NK-92 (cell line): ENCODE measurements around the gene SSR1.

Experiments
- DNase-seq: peaks from one replicate; lab custom pipeline; 2025; ENCODE audit not compliant: unreplicated experiment; lab: John Stamatoyannopoulos, UW

SSR1 gene

DNA sequence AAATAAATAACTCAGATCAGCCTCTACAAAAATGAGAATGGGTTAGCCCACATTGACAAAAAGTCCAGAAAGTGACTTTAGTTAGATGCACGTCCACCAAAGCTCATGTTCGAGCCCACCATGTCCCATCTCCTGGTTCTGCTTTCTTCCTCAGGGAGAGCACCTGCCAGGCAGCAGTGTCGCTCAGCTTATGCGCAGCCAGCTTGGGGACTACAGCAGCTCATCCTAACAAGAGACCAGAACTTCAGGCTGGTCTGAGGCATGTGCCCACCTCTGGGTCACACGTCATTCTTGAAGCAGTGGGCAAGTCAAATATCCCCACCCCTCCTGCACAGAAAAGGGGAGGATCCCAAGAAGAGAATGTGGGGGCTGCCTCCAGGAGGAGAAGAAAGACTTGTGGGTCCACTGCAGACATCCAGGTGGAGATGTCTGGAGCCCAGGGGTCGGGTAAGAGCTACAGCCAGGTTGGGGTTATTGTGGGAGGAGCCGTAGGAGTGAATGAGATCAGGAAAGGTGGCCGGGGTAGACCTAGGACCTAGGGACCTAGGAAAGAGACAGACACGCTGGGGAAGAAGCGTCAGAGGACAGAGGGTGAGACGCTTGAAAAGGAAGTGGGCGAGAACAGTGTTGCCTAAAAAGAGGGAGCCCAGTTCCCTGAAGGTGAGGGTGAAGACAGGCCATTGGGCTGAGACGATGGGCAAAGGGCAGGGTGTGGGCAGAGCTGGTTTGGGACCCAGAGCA, 52.5 kb downstream of the SSR1 start:
- no peak for DNase-seq

DNA sequence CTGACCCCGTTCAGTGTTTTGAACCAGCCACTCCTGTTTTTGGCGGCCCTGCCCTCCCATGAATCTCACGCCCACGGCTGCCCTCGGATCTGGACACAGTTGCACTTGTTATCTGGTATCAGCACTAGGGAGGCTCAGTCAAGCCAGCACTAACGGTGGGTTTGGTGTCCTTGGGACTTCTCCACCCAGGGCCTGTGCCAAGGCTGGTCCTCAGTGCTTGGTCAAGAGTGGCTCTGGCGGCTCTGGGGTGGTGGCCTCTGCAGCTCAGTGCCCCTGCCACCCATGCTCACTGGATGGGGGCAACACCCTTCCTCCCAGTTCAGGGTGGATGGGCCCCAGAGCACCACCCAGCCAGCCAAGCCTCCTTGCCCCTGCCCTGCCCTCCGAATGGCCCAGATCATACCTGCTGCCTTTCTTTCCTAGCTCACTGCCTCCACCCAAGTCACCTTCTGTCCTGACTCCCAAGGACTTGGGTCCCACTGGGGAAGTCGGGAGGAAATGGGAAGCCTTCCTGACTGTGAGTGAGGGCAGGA, 54.7 kb downstream of the SSR1 start:
- no peak for DNase-seq

DNA sequence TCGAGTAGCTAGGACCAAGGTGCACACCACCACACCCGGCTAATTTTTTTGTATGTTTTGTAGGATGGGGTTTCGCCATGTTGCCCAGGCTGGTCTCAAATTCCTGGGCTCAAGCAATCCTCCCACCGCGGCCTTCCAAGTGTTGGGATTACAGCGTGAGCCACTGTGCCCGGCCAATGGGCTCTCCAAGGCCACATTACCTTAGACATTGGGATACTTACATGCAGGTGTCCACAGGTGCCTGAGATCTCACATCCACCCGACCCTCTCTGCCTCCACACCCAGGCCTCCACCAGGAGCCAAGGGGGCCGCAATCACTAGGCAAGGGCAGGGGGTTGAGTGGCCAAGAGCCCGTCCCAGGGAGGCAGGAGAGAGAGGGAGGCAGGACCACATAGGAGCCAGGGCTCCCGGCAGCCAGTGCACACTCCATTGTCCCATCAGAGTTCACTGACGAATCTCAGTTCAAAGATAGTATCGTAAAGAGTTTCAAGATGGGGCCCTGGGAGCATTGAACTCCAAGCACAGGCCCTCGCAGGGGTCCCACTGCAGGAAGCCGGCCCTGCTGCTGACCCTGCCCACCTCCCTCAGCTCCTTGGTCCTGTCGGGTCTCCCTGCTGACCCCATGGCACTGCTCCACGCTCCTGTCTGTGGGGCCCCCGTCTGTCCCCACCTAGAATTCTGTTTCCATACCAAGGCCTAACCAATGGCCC, 55.3 kb downstream of the SSR1 start:
- no peak for DNase-seq

DNA sequence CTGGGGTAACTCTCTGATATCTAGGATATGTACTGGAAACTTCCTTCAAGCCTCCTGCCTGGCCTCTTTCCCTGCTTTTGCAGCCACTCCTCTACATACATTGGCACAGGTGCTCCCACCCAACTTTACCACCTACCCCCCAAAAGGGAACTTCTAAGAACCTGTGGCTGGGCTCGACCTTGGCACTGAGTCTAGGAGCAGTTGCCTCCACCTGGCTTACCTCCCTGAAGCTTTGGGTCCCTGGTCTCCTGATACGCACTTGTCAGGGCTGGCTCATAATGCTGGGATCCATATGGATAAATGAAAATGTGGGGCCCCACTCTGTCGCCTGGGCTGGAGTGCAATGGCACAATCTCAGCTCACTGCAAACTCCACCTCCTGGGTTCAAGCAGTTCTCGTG, 56.2 kb downstream of the SSR1 start:
- no peak for DNase-seq

DNA sequence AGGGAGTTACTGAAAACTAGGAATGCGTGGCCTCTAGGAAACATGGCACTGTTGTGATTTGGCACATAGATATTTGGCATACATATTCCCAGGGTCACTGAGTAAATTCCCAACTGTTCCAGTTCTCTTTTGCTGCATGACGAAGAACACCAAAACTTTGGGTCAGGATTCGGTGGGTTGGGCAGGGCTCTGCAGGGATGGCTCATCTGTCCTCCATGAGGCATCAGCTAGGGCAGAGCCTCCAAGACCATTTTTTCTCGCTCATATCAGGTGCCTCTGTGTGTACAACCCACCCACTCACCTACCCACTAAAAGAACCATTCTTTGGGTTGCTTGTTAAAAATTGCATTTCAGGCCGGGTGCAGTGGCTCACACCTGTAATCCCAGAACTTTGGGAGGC, 57.1 kb downstream of the SSR1 start:
- no peak for DNase-seq

DNA sequence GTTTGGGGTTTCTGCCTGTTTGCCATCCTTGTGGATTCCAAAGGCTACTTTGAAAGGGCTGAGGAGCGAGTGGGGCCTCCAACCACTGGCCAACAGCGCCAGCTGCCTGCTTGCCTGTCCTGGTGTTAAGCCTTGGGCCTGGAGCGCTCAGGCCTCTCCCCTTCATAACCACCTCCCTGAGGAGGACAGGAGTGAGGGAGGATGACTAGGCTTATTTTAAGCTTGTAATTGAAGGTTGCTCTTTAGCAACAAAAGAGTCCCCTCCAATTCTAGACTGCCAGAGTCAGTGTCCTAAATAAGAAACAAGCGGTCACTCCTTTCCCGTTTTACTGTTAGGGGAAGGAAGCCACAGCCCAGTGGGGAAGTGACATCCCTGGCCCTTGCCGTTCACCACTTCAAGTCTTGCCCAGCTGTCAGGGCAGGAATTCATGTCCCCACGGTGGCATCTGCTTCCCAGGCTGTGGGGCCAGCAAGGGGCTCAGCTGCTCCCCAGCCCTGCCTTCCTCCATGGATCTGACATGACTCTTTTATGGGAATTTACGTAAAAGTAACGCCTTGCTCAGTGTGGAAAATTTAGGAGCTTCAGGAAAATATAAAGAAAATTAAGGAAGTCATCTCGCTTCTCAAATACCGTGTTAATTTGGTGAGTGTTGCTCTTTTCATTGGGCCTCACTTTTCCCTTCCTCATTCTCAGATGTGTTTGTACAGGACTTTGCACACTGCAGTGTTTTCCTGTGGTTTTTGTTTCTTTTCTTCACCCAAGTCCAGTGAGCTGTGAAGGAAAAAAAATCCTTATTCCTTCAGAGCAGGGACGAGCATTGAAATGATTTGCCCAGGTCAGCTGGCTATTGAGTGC, 57.8 kb downstream of the SSR1 start:
- DNase-seq, result no peak

DNA sequence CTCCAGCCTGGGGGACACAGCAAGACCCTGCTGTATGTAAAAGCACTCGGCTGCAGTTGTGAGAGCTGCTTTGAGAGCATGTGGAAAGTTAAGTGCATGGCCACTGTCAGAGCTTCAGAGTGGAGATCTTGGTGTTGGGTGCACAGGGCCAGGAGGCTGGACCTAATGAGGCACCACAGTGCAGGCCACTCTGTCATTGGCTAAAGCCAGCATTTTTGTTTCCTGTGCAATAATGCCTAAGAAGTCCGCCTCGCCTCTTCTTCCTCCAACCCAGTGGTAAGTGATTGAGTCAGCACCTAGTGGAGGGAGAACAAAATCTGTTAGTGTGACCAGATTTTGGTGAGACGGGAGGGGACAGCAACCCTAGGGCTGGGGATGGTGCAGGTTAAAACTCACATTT, 60.6 kb downstream of the SSR1 start:
- no peak for DNase-seq

DNA sequence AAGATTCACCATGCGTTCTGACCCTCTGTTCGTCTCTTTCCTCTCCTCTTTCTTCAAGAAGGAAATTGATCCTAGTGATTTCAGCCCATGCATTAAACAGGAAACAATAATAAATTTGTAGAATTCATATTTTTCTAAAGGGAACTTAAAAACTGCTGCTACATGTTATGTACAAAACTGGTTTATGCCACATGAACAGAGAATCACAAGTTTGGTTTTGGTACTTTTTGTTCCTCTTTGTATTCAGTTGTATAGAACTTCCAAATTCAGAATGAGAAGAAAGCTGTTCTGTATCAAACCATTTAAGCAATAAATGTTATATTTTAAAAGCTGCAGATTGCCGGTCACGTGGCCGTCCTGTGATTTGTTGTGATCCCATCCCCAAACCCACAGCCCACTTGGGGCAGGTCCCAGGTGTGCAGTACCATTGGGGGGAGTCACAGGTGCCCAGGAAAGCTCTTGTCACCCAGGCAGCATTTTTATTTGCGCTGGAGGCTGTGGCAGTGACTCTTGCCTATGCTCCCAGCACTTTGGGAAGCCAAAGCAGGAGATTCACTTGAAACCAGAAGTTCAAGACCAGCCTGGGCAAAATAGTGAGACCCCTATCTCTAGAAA, 61.2 kb downstream of the SSR1 start:
- no peak for DNase-seq

DNA sequence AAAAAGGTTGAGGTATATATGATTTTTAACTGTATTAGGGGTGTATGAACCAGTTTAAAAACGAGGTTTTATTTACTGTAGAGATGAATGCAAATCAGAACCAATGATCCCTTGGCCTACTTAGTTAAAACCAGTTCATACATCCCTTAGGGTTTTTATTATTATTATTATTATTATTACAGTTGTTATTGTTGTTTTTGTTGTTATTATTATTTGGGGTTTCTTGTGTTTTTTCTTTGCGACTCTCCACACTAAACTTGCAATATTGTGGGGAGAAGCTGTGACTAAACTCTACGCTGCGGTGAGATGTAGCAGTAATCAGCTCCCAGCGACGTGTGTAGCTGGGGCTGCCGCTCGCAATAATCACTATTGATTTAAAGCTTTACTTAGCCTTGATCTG, 62.2 kb downstream of the SSR1 start:
- no peak for DNase-seq

DNA sequence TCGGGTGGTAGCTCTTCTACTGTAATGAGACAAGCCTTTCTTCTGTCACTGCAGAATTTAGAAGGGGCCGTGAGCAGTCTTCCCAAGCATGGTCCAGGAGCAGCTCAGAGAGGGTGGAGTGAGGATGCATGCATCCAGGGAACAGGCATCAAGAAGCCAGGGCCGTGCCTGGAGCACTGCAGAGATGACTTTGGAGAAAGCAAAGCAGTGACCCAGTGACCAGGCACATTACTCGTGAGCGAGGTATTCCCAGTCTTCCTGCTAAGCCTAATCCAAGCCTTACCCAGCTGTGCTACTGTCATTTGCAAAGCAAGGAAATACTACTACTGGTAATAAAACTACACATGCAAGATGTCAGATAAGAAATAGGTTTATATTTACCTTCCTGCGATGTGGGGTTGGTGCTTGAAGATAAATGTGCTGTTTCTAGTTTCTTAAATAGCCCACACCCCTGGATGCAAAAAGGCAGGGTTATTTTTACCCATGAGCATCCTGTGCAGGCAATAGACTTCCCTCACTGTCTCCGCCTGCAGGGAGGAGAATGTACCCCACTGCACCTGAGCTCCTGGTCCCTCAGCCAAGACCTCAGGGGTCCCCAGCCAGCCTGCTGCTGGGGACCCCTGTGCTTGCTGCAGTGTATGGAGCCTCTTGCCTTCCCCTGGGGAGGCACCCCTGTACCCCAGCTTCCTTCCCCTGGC, 62.9 kb downstream of the SSR1 start:
- DNase-seq, result no peak

DNA sequence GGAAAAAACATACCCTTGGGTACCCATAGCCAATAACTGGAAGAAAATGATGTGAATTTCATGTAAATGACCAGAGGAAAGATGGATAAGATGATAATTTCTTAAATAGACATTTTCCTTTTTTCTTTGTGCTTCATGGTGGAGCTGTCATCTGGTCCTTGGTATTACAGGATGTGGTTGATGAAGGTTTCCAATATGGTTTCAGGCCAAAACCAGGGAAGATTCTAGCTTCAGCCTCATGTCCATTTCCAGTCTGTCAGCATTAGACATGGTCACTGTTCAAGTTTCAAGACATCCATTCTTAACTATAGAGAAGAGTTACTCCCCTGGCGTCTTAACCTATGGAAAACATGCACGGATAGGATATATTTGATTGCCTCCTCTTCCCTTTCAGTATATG, 63.6 kb downstream of the SSR1 start:
- no peak for DNase-seq

DNA sequence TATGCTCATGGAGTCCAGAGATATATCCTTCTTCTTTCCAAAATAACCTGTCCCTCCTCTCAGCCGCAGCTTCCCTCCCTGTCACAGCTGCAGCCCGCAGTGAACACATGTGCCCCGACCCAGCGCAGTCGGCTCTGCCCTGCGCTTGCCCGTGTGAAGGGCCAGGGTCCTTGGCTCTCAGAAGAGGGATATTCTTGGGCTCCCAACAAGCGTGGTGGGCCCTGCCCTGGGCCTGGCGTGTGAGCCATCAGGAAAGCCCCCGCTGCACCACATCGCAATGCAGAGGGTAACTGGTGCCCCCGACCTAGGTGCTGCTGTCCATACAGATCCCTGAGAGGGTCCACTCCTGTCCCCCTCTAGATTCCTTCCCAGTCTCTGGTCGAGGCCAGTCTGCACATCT, 65.2 kb downstream of the SSR1 start:
- no peak for DNase-seq

DNA sequence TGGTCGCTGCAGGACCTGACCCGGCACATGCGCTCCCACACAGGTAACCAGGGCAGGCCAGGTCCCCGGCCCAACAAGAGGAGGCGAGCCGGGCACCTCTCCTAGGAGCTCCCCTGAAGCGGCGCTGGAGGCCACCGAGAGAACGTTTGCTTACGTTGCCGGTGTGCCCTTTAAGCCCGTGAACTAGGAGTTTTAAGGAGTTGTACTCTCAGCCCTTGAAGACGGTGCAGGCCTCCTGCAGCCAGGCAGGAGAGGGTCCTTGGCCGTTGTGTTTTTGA, 65.9 kb downstream of the SSR1 start:
- DNase-seq, result no peak

DNA sequence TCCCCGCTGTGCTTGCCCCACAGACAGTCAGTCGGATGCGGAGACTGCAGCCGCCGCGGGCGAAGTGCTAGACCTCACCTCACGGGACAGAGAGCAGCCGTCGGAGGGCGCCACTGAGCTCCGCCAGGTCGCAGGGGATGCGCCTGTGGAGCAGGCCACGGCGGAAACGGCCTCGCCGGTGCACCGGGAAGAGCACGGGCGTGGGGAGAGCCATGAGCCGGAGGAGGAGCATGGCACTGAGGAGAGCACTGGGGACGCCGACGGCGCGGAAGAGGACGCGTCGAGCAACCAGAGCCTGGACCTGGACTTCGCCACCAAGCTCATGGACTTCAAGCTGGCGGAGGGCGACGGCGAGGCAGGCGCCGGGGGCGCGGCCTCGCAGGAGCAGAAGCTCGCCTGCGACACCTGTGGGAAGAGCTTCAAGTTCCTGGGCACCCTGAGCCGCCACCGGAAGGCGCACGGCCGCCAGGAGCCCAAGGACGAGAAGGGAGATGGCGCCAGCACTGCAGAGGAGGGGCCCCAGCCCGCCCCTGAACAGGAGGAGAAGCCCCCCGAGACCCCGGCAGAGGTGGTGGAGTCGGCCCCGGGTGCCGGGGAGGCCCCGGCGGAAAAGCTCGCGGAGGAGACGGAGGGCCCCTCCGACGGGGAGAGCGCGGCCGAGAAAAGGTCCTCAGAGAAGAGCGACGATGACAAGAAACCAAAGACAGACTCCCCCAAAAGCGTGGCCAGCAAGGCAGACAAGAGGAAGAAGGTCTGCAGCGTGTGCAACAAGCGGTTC, 66.4 kb downstream of the SSR1 start:
- DNase-seq, result no peak

DNA sequence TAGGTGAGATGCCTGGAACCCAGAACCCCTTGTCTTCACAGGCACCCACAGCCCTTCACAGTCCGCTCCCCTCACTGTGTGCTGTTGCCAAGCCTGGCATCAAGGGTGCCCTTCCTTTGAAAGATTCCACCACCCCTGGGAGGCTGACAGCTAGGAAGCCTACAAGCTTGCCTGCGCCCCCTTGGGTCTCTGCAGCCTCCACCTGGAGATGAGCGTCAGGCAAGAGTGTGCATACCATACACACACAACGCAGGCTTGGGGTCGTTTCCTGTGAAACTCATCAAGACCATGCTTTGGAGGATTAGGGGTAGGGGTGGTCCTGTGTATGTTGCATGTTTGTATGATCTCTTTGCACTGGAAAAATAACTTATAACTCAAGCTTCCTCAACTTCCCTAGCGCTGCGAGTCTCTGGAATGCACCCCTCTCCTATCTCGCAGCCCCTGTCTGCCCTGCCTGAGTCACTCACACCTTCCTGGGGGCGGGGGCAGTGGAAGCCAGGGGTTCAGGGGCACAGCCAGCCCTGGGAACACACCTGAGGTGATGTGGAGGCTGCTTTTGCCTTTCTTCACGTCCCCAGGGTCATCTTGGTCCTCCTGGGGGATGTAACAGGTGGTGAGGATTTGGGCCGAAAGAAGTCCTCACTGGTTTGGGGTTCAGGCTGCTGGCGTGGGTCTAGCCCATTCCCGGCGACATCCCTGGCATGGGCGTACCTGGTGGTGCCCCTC, 67.2 kb downstream of the SSR1 start:
- no peak for DNase-seq

DNA sequence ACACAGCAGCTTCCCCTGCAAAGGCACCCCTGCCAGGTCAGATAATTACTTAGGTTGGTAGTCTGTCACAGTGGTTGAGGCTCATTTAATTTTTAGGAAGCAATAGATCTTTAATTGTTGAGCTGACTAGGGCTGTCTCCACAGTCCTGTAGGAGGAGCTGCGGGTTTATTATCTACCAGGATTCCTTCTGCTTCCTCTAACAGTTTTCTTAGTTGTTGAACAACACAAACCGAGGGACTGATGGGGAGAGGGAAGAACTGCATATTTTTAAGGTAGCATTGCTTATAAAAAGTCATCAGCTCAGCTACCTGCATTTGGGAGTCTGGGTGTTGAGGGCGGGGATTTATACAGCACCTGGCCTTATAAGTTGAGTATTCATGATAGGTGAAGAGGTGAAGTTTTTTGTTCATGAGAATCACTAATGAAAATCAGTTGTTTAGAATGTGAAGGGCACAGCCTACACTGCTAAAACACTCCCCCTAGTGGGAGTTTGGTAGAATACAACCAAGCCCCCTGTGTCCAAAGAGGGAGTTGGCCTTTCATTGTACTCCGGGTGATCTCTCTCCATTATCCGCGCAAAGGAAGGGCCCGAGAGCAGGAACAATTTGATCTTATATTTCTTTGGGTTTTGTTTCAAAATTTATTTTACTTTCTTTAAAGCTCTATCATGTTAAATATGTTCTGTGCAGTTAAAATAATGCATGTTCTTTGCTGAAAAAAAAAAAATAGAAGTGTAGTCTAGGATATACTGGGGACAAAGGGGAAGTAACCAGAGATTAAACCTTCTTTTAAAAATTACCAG, 69.6 kb downstream of the SSR1 start:
- DNase-seq, result no peak

DNA sequence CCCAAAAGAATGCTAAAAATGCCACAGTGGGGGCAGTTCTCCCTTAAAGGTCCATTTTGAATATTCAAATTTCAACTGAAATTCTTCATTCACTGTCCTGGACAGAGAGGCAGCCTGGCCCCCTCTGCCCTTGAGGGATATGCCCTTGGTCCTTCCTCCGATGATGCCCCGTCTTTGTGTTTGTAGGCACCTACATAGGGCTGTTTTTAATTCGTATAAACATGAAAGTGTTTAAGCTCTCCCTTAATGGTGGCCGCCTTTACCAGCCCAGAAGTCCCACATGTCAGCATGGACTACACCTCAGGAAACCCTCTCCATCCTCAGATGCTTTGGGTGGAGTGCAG, 70.2 kb downstream of the SSR1 start:
- no peak for DNase-seq

DNA sequence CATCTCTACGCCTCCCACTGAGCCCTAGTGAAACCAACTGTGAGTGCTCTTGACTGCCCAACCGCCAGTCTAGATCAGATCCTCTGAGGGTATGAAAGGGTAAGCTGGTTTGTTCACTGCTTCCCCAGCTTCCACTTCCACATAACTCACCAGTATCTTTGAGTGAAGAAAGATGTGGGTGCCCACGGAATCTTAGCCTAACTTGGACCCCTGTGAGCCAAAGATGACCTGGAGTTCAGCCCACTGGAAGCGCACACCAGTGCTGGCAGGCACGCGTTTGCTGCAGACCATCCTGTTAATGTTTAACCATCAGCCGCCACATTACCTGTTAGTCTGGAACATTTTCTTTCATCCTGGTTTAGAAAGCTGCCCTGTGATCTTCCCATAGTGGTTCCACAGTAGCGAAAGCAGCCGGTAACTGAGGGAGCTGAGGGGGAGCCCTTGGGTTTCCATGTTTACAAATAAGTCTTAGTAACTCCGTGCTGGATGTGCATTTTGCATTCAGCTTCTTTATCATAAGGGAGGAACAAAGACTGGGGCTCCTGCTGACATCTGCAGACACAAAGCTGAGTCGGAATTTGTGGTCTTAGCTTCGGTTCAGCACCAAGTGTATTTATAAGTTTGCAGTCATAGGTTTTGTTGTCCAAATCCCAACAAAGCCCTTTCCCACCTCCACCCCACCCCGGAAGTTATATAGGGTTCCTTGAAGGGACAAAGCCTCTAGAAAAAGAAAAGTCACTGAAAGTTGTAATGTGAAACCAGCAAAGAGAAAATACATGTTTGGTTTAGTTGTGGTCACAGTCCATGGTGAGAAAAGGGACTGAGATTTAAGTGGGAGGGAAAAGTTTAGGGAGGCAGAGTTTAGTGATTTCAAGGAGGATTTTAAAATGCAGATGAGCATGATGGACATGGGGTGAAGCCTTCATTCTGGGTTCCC, 71.0 kb downstream of the SSR1 start:
- DNase-seq, result no peak
